CD4-positive, alpha-beta T cell treated with Interferon gamma for 1 hour (primary cell): ENCODE measurements around the gene IDE.
"Not testable (repeated sequence)": the region's sequence is repeated elsewhere in the genome, so short reads cannot be mapped to it uniquely, and the experiment has no call there.

Experiments
- DNase-seq: peaks from one replicate; pipeline ENCODE4 v3.0.0-alpha.2; 2020

The IDE gene

DNA sequence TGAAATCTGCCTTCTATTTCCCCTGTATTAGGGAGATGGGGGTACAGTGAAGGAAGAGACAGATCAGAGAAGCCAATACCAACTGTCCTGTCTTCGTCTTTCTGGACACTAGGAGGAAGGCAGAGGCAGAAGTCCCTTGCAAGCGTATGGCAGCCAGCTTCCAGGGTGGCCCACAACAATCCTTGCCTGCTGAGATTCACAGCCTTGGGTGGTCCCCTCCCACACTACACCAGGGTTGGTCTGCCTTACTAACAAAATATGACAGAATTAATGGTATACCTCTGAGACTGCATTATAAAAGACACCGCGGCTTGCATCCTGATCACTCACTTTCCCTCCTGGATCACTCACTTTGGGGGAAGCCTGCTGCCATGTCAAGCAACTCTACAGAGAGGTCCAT lies 90.4 kb downstream of the IDE start:
- no peak for DNase-seq

DNA sequence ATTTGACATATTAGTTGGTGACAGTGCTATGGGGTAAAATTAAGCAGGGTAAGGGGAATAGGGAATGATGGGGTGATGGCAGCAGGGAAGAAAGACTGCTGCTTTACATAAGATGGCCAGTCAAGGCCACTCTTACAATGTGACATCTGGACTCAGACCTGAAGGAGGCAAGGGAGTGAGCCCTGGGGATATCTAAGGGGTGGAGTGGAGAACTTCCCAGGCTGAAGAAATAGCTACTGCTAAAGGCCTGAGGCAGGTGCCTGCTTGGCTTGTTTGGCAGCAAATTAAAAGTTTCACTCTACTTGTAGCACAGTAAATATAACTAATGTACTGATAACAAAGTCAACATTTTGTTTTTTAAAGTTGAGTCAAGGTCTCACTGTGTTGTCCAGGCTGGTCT lies 93.5 kb downstream of the IDE start:
- DNase-seq = no peak

DNA sequence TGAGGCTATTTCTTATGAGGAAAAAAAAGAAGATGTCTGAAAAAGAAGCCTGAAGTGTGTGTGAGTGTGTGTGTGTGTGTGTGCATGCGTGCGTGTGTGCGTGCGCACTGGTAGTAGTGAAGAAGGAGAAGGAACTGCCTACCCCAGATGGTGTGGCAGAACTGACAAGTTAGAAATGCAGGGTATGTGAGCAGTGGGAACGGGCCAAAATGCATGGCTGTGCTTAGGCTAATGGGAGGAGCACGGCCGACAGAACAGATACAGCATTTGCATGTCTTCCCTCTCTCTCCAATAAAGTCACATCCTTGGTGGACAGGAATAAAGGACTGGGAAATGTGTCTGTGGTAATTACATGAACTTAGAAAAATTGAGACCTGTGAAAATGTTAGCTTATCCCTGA lies 94.3 kb downstream of the IDE start:
- DNase-seq = no peak

DNA sequence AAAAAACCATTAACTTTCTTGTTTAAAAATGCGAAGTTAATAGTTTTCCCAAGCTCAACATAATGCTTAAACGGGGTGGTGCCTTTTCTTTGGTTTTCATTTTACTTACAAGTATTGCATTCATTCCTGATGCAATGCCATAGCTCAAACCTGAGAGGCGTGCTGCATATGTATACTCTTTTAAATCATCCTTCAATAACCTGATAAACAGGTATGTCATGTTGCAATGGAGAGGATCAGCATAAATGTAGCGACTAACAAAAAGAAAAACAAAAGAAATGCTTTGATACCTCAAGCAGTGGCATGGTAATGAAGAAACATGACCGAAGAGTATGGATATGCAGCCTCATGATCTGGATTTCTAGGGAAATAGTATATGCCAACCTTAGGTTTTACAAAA lies 95.4 kb downstream of the IDE start:
- DNase-seq = no peak

DNA sequence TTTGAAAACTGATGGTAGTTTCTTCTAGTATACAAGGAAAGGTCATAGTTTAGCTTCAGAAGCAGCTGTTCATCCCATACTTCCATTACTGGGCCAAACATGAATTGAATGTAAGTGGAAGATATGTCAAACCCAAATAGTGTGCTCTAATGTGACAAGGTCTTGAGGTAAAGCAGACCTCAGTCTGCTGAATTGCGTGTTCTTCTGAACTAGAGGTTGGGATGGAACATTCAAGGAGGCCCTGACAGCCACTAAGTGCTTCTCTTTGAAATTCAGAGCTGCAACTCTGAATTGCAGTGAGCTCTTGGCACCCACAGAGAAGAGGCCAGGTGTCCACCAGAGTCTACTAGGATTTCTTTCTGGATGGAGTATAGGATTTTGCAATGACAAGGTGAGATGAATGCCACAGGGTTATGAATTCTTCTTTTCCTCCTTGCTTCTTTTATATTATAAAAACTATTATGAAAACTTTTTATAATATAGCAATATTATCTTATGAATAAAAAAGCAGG lies 98.5 kb downstream of the IDE start:
- no peak for DNase-seq

DNA sequence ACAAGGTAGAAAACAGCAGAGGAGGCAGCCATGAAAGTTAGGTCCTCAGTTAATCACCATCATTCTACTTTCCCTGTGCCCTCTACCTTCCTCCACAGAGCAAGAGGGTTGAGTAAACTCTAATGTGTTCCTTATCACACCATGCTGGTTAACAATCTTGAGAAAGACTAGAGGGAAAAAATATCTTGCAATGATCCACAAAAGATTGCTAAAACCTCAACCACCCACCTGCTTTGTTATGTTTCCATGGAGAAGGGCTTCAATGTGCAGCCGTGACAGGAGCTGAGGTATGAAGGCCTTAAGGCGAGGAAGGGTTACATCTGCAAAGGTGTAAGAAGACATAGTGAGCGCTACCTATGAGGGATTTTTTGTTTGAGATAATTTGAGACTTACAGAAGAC lies 103.9 kb downstream of the IDE start:
- DNase-seq = no peak

DNA sequence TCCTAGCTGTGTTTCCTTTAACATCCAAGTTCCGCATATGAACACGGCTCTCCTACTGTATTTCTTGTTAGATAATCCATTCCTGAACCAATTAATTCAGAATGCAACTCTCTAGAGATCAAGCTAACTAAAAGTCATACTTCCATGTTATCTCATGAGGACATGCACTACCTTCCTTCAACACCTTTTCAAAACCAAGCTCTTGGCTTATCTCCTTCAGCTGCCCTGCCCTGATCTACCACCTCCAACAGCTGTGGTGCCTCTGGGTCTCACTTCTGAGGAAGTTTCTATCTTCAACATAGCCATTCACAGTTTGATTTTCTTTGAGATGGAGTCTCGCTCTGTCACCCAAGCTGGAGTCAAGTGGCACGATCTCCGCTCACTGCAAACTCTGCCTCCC lies 109.5 kb downstream of the IDE start:
- DNase-seq = no peak

DNA sequence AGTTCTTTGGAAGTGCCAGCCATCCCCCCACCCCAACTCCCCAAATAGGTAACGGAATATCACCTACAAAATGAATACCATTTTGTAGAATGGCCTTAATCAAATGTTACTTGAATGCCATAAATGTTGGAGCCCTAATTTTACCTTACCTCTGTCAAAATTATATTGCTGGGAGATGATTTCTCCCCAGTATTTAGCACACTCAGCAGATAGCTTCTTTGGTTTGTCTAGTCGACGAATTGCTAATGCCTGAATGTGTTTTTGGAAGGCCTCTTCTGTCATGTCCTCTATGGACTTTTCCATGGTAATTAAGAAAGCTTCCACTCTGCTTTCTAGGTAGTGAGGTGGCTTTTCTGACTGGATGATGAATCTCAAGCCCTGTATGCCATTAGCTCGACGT lies 110.3 kb downstream of the IDE start:
- DNase-seq = no peak

DNA sequence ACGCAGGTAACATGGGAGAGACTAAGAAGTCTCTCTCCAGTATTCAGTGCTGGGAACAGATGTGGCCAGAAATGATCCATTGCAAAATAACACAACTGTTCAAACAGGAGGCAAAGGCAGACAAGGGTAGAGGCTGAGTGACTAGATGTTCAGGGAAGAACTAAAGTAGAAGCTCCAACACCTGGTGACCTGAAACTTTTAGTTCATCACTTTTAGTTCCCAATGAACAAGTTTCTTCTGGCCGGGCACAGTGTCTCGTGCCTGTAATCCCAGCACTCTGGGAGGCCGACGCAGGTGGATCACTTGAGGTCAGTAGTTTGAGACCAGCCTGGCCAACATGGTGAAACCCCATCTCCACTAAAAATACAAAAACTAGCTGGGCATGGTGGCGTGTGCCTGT lies 118.9 kb downstream of the IDE start:
- not testable (repeated sequence) for DNase-seq

DNA sequence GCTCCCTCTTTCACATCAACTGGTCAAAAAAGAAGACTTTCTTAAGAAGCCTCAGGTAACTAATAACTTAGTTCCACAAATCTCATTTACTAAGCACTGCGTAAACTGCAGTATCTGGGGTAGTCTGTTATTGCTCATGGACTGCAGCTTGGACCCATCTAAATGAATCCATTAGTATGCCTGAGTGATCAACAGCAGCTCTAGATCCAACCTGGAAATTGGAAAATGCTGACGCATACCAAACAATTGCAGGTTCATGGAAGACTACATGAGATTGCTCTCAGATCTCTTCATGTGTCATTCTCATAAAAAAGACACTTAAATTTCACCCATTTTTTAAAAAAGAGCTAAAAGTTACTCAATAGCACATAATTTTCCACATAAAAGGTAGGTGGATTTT lies 121.6 kb downstream of the IDE start:
- no peak for DNase-seq

DNA sequence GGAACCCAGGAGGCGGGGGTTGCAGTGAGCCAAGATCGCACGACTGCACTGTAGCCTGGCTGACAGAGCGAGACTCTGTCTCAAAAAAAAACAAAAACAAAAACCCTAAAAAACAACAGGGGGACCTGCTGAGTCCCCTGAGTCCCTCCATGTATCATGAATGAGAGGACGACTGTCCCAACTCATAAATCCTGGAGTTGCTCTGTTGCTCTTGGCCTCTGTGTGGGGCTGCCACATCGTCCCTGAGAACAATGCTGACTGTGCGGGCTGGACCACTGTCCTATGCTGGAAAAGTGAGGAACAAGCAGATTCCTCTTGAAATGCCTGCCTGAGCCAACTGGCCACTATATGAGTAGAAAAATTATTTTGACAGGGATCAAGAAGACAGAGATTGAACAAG lies 122.5 kb downstream of the IDE start:
- no peak for DNase-seq

DNA sequence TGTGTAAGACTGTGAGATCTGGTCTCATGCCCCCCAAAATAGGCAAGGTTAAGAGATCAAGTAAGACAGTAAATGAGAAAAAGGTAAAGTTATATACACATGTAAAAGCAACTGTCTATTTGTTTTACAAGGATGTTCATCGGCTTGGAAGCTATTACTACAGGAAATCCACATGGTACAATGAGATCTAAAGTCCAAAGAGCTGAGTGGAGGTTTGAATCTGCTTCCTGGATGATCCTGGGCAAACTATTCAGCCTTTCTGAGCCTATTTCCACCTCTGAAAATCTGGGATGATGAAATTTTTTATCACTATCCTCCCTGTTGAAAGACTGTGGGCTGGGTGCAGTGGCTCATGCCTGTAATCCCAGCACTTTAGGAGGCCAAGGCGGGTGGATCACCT lies 123.0 kb downstream of the IDE start:
- no peak for DNase-seq

DNA sequence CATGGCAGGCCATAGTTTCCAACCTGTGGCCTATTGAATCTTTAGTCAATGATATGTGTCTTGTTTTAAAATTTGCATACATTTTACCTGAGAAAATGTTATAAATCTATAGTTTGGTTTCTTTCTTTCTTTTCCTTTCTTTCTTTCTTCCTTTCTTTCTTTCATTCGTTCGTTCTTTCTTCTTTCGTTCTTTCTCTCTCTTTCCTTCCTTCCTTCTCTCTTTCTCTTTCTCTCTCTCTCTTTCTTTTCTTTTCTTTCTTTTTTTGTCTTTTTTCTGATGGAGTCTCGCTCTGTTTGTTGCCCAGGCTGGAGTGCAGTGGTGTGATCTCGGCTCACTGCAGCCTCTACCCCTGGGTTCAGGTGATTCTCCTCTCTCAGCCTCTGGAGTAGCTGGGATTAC lies 133.3 kb downstream of the IDE start:
- no peak for DNase-seq

DNA sequence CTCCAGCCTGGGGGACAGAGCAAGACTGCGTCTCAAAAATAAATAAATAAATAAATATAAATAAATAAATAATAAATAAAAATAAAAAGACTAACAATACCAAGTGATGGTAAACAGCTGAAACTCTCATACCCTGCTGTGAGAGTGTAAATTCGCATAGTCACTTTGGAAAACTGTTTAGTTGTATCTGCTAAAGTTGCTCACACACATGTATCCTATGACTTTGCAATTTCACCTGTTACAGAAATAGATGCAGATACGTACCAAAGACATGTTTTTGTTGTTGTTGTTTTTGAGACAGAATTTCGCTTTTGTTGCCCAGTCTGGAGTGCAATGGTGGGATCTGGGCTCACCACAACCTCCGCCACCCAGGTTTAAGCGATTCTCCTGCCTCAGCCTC lies 135.7 kb downstream of the IDE start:
- no peak for DNase-seq

DNA sequence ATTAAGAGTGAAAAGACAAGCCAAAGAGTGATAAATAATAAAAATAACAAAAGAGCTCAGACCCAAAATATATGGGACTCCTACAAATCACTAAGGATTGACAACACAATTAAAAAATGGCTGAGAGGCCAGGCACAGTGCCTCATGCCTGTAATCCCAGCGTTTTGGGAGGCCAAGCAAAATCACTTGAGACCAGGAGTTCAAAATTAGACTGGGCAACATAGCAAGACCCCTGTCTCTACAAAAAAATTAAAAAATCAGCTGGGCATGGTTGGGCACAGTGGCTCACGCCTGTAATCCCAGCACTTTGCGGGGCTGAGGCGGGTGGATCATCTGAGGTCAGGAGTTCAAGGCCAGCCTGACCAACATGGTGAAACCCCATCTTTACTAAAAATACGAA lies 137.3 kb downstream of the IDE start:
- DNase-seq = no peak

DNA sequence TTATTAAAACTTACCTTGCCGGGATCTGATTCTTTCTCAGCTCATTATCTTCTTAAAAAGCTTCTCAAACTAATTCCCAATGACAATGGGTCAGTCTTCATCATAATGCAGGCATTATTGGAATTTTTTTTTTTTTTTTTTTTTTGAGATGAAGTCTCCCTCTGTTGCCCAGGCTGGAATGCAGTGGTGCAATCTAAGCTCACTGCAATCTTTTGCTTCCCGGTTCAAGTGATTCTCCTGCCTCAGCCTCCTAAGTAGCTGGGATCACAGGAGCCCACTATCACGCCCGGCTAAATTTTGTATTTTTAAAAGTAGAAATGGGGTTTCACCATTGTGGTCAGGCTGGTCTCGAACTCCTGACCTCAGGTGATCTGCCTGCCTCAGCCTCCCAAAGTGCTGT lies 137.8 kb downstream of the IDE start:
- not testable (repeated sequence) for DNase-seq

DNA sequence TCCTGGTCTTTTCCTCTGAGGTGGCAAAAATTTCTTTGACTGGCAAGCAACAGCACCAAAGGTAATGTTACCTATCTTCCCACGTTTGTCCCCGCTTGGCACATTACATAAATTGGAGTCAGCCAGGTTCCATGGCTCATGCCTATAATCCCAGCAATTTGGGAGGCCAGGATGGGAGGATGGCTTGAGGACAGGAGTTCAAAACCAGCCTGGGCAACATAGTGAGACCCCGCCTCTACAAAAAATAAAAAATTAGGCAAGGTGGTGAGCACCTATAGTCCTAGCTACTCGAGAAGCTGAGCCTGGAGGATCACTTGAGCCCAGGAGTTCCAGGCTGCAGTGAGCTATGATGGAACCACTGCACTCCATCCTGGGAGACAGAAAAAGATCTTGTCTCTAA lies 139.5 kb downstream of the IDE start:
- DNase-seq = no peak

DNA sequence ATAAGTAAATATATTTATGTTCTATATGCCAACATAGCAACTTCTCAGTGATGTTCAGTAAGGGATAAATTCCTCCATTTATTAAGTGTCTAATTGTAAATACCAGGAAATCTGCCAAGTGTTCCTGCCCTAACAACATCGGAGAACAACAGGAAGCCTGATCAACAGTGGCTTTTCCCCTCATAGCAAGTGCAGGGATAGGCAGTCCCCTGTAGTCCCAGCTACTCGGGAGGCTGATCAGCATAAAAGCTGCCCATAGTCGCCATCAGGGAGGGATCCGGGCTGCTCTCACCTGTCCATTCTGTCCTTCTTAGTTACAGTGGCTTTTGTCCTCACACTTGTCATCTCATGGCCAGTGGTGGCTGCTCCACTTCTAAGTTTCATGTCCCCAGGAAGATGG lies 141.3 kb downstream of the IDE start:
- DNase-seq = no peak

DNA sequence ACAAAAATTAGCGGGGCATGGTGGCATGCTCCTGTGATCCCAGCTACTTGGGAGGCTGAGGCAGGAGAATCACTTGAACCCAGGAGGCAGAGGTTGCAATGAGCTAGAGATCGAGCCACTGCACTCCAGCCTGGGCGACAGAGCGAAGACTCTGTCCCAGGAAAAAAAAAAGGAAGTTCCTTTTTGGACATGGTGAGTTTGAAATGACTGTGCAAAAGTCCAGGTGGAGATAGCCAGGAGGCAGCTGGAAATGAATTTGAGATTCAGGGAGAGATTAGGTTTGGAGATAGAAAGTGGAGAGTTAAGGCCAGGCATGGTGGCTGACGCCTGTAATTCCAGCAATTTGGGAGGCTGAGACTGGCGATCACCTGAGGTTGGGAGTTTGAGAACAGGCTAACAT lies 143.8 kb downstream of the IDE start:
- no peak for DNase-seq

DNA sequence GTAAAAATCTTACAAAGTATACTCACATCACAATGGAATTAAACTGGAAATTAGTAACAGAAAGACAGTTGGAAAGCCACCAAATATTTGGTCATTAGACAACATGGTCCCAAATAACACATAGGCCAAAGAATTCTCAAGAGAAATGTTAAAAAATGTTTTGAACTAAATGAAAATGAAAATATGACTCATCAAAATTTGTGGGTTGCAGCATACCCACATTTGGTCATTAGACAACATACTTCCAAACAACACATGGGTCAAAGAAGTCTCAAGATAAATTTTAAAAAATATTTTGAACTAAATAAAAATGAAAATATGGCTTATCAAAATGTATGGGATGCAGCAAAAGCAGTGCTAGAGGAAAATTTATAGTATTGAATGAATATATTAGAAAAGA lies 152.3 kb downstream of the IDE start:
- DNase-seq = no peak

DNA sequence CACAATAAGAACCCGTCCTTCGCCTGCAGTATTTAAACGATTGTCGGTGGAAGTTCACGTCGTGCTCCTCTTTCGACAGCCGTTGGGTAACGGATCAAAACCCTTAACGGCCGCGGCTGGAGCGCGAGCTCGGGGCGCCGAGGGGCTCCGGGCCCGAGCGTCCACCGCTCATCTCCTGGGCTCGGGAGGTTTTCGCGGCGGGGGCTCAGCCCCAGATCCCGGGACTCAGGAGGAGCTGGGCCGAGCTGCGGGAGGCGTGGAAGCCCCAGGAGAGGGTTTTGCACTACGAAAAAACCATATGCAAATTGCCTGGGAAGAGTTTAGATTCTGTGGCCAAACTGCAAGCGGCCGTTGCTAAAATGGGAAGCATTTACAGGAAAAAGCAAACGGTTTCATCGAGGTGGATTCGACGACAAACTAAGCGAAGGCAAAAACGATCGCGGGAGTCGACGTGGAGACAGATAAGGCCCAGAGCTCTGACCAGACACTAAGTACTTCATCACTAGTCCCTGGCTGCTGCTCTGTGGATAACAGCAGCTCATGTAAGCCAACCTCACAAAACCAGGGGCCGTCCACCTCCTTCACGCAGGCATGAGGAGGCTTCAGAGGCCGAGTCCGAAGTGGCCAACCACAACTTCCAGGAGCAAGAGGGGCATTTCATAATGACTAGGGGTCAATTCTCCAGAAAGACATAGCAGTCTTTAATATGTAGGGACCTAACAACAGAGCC lies 153.2 kb downstream of the IDE start:
- no peak for DNase-seq

DNA sequence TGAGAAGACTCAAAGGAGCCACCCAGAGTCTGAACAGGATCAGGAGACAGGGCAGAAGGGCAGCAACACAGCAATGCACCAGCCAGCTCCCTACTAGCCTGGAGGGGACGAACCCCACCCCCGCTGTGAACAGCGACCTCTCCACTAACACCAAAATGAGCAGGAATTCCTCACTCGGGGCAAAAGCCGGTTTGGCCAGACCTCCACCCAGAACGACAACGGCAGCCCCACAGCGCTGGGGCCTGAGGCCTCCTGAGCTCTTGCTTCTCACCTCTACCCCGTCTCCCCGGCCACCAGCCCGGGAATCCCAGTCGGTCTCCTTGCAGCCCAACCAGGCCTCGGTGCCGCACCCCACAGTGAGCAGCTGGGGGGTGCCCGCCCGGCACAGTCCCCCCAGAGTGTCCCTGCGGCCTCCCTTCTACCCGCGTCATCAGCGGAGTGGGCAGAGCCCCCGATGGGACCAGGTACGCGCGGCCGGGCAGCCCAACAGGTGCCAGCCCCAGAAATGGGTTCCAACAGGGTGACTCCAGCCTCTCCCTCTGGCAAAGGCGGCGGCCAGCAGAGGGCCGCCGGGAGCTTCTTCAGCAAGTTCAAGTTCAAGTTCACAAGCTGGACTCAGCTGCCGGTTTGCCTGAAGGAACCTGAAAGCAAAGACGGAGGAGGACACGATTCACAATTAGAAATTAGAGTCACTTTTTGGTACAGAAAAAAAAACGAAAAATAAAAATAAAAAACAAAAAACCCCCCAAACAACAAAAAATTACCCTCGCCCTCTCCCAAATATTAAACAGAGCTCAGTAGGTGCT lies 153.9 kb downstream of the IDE start:
- DNase-seq = peak; percentile 7

DNA sequence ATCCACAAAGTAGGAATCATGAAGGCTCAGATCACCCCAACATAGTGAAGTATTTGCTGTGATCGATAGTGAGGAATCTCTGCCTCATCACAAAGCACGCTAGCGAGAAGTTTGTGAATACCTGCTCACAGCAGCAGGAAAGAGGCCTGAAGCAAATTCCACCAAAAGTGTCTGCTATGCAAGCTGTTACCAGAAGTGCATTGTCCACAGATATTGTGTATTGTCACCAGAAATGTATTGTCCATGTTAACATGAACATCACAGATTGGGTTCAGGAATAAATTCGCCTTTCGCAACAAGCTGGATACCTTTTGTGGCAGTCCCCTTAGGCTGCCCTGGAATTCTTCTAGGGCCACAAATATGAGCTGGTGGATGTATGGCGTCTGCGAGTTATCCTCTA lies 155.0 kb downstream of the IDE start:
- DNase-seq = no peak

DNA sequence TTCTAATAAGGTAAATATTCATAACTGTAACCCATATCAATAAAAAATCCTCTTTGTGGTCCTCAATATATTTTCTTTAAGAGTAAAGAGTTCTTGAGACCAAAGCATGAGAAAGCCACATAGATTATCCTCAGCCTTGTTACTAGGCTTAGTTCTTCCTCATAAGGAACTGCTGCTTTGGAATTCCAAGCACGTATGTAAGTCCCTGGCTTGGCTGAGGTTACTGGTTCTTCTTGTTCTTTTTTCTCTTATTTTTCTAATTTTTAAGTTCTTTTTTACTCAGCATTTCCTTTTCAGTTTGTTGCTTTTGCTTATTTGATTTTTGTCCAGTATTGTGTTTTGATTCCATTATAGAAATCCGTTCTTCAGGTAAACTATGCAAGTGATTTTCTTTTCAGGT lies 155.7 kb downstream of the IDE start:
- DNase-seq = no peak

DNA sequence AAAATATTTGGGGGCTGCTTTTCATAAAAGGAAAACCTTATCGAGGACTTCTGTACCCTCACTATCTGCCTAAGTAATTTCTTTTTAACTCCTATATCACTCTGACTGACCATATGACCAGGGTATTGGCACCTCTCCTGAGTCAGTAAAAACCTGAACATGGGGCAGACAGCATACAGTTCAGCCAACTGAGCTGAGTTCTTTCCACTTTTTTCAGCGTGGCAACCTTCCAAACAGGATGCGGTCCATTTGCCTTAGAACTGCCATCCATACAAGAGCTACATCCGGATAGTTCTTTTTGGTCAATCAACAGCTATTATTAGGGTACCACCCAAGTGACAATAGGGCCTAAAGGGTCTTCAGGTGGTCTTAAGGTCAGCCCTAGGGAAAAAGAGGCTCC lies 160.4 kb downstream of the IDE start:
- DNase-seq = no peak
